ENCODE results near the gene PTPRB.
A peak's percentile ranks its signal among the peaks of the same experiment; 100 is the strongest.

PTPRB gene

GRCh38 chr12:70643939-70644338 is 6.7 kb upstream of the PTPRB start:
- no peak for DNase-seq (ENCODE audit: low read depth)

- DNase-seq (ENCODE audit: low read depth) = no peak
These were observed 4.5 kb upstream of the PTPRB start for GRCh38 chr12:70641691-70642090.

- no peak for DNase-seq (ENCODE audit: low read depth)
These were observed 3.7 kb upstream of the PTPRB start for GRCh38 chr12:70640901-70641300.

GRCh38 chr12:70639535-70639934 is 2.3 kb upstream of the PTPRB start:
- DNase-seq (ENCODE audit: low read depth) = no peak

- no peak for DNase-seq (ENCODE audit: low read depth)
These were observed 1.6 kb upstream of the PTPRB start for GRCh38 chr12:70638639-70639360.

GRCh38 chr12:70635755-70636154 is 1.5 kb downstream of the PTPRB start:
- DNase-seq (ENCODE audit: low read depth) = no peak

- DNase-seq (ENCODE audit: low read depth) = no peak
These were observed 8.3 kb downstream of the PTPRB start for GRCh38 chr12:70628701-70629480.

GRCh38 chr12:70627677-70628076 is 9.6 kb downstream of the PTPRB start:
- no peak for DNase-seq (ENCODE audit: low read depth)

- no peak for DNase-seq (ENCODE audit: low read depth)
These were observed 11.0 kb downstream of the PTPRB start for GRCh38 chr12:70626180-70626579.

GRCh38 chr12:70619471-70620152 is 17.6 kb downstream of the PTPRB start:
- no peak for DNase-seq (ENCODE audit: low read depth)

- DNase-seq (ENCODE audit: low read depth) = no peak
These were observed 18.9 kb downstream of the PTPRB start for GRCh38 chr12:70618371-70618770.

- no peak for DNase-seq (ENCODE audit: low read depth)
These were observed 19.8 kb downstream of the PTPRB start for GRCh38 chr12:70617450-70617849.

GRCh38 chr12:70615174-70615866 is 21.9 kb downstream of the PTPRB start:
- no peak for DNase-seq (ENCODE audit: low read depth)

GRCh38 chr12:70609739-70610491 is 27.3 kb downstream of the PTPRB start:
- DNase-seq (ENCODE audit: low read depth) = peak; percentile 3

GRCh38 chr12:70609203-70609602 is 28.0 kb downstream of the PTPRB start:
- DNase-seq (ENCODE audit: low read depth) = no peak

GRCh38 chr12:70608184-70608583 is 29.0 kb downstream of the PTPRB start:
- DNase-seq (ENCODE audit: low read depth) = no peak

GRCh38 chr12:70607107-70607506 is 30.1 kb downstream of the PTPRB start:
- DNase-seq (ENCODE audit: low read depth) = no peak

GRCh38 chr12:70605976-70606375 is 31.3 kb downstream of the PTPRB start:
- DNase-seq (ENCODE audit: low read depth) = no peak

- no peak for DNase-seq (ENCODE audit: low read depth)
These were observed 32.6 kb downstream of the PTPRB start for GRCh38 chr12:70604662-70605061.

GRCh38 chr12:70603044-70603443 is 34.2 kb downstream of the PTPRB start:
- no peak for DNase-seq (ENCODE audit: low read depth)

- DNase-seq (ENCODE audit: low read depth) = no peak
These were observed 38.6 kb downstream of the PTPRB start for GRCh38 chr12:70598467-70599193.

Data from fibroblast of gingiva (primary cell).